HG03571 (cell line): ENCODE results near the gene CALML6.
A peak's percentile ranks its signal among the peaks of the same experiment; 100 is the strongest.

Source experiments
- ATAC-seq: cut with Tn5 transposase; IDR thresholded peaks from one replicate; pipeline ENCODE4 v1.9.1; 2021; ENCODE audit not compliant: unreplicated experiment

Gene CALML6

GRCh38 chr1:1910651-1911331, 4.3 kb upstream of the CALML6 start:
- ATAC-seq: no peak

- no peak for ATAC-seq
Observed at GRCh38 chr1:1911350-1912041, 3.6 kb upstream of the CALML6 start.

GRCh38 chr1:1914101-1914970, 724 bp upstream of the CALML6 start:
- no peak for ATAC-seq

- no peak for ATAC-seq
Observed at GRCh38 chr1:1915911-1916840, 1.1 kb downstream of the CALML6 start.

GRCh38 chr1:1916851-1917251, 1.8 kb downstream of the CALML6 start:
- no peak for ATAC-seq

- no peak for ATAC-seq
Observed at GRCh38 chr1:1917304-1917976, 2.4 kb downstream of the CALML6 start.

- no peak for ATAC-seq
Observed at GRCh38 chr1:1917995-1918900, 3.2 kb downstream of the CALML6 start.

GRCh38 chr1:1918901-1919303, 3.8 kb downstream of the CALML6 start, which contains the start of gene TMEM52:
TMEM52 (minus strand) TSS chr1:1919279; CDS start chr1:1919265, 14 bp downstream.
- ATAC-seq: peak; percentile 15

- ATAC-seq: peak; percentile 77
Observed at GRCh38 chr1:1919304-1920056, 4.4 kb downstream of the CALML6 start.

GRCh38 chr1:1920057-1920607, 5.1 kb downstream of the CALML6 start:
- no peak for ATAC-seq

GRCh38 chr1:1920608-1921458, 5.8 kb downstream of the CALML6 start:
- no peak for ATAC-seq

- no peak for ATAC-seq
Observed at GRCh38 chr1:1921459-1921862, 6.4 kb downstream of the CALML6 start.

GRCh38 chr1:1921901-1922701, 7.0 kb downstream of the CALML6 start:
- ATAC-seq: no peak

- no peak for ATAC-seq
Observed at GRCh38 chr1:1922702-1922955, 7.6 kb downstream of the CALML6 start.

GRCh38 chr1:1922956-1923833, 8.1 kb downstream of the CALML6 start:
- no peak for ATAC-seq

GRCh38 chr1:1924386-1924785, 9.3 kb downstream of the CALML6 start:
- ATAC-seq: no peak
